Activated T-helper 1 cell treated with anti-CD3 and anti-CD28 coated beads, Interleukin-2, amount 50 U/mL, for 16 hours (primary cell): ENCODE data around the gene FBN1.

Experiments used
- DNase-seq, 2 donors: peaks; one replicate each; pipeline ENCODE4 v3.0.0-alpha.2; 2020; ENCODE audit warnings: low read depth in 1 of 2, low spot score in 1 of 2

Gene FBN1

GRCh38 chr15:48652510-48653076 lies 7.1 kb upstream of the FBN1 start:
- no peak for DNase-seq

GRCh38 chr15:48650931-48651330 lies 5.4 kb upstream of the FBN1 start:
- no peak for DNase-seq

- no peak for DNase-seq
Measured at GRCh38 chr15:48647962-48648361, 2.5 kb upstream of the FBN1 start.

- no peak for DNase-seq
Measured at GRCh38 chr15:48646331-48646730, 822 bp upstream of the FBN1 start.

GRCh38 chr15:48644827-48645557 lies 517 bp downstream of the FBN1 start:
- DNase-seq, result no peak

DNA sequence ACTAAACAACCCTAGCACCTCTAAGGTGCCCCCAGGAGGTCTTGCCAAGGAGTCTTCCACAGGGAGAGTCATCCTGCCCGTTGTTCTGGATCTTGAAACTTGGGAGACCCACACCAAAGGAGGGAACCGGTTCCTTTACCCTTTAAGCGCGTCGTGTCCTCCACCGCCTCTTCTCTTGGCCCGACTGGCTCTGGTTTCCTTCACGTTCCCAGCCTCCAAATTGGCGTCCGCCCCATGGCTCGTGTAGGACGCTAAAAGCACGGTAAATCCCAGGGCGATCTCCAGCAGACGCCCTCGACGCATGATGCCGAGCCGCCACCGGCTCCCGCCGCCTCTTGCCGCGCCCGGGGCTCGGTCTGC lies 1.1 kb downstream of the FBN1 start:
- no peak for DNase-seq

GRCh38 chr15:48643776-48644466 lies 1.6 kb downstream of the FBN1 start:
- DNase-seq, result no peak

DNA sequence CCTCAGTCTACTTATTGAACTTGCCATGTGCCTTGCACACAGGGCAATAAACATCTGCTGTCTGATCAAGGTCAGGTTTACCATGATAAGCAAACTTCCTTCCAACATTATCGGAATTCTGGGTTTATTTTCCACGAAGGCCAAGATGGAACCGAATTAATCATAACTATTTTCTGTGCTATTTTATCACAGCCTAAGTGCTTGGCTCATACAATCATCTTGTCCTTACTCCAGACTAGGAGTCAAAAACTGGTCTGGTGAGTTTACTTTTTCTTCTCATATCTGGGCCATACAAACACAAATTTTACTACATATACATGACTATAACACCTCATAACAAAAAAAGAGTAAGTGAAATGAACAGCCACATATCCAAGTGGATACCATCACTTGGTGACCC lies 2.3 kb downstream of the FBN1 start:
- DNase-seq, result no peak

GRCh38 chr15:48642795-48643194 lies 2.7 kb downstream of the FBN1 start:
- no peak for DNase-seq

GRCh38 chr15:48641416-48641815 lies 4.1 kb downstream of the FBN1 start:
- no peak for DNase-seq

DNA sequence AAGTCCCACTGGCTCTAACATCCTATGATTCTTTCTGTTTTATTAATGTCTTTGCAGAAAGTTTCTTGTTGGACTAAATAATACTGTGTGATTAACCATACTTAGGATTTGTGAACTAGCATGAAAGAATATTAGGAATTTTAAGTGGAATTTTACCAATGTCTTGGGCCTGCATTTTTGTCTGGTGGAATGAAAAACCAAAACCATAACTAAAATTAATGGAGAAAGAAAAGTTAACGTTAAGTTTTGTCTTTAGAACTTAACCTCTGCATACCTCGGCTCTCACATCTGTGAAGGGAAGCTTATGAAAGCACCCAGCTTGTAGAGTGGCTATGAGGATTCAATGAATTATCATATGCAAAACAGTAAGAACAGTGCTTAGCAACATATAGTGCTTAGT lies 6.5 kb downstream of the FBN1 start:
- DNase-seq, result no peak

- DNase-seq, result no peak
Measured at GRCh38 chr15:48637639-48638038, 7.9 kb downstream of the FBN1 start.

DNA sequence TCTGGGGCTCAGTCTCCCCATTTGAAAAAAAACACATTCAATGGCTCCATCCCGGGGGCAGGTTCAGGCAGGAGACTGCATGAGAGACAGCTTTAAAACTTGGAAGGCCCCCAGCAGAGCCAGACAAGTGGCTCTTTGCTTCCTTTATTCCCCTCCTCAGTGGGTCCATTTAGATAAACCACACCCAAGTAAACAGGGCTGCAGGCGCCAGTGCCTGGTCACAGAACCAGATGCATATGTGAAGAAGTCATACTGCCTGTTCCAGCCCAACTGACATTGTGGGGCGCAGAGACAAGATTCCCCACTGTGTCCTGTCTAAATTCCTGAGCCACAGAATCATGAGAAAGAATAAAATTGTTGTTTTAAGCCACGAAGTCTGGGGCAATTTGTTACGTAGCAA lies 9.0 kb downstream of the FBN1 start:
- DNase-seq, result no peak

DNA sequence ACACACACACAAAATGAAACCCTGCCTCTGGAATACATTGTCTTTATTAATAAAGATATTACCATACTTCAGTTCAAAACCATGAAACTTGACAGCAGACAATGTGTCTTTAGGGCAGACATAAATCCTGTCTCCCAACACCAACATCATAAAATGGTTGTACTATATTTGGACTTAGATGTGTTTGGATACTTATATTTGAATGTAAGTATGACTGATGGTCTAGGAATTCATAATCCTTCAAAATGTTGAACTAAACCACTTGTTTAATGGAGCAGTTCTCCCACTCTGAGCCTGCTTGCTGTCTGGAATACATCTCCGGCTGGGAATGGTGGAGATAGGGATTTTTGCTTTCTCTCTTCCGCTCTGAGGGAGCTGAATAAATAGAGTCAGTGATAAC lies 10.6 kb downstream of the FBN1 start:
- DNase-seq, result no peak

GRCh38 chr15:48634096-48634495 lies 11.4 kb downstream of the FBN1 start:
- DNase-seq, result no peak

- DNase-seq, result no peak
Measured at GRCh38 chr15:48632651-48633050, 12.9 kb downstream of the FBN1 start.

DNA sequence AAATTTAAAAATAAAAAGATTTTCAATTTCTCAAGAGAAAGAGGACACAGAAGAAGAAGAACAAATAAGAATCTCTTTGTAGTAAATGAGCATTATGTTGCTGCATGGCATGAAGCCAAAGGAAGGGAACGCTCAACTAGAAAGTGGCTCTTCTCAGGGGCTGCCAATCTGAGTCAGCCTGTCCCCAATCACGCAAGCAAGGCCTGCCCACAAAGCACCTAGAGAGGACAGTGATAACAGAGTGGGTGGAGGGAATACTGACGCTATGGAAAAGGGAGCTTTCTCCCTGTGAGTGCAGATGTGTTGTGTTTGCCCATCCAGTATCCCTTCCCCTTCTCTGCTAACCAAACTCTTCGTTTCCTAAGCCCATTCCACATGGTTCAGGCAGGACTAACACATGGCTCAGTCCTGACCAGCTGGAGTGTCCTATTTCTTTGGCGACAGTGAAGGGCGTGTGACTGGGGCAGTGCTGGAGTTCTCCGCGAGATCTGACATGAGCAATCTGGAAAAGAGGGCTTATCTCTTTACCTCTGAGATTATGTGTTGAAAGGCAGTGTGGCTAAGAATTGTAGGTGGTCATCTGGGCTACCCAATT lies 14.2 kb downstream of the FBN1 start:
- DNase-seq, result no peak

DNA sequence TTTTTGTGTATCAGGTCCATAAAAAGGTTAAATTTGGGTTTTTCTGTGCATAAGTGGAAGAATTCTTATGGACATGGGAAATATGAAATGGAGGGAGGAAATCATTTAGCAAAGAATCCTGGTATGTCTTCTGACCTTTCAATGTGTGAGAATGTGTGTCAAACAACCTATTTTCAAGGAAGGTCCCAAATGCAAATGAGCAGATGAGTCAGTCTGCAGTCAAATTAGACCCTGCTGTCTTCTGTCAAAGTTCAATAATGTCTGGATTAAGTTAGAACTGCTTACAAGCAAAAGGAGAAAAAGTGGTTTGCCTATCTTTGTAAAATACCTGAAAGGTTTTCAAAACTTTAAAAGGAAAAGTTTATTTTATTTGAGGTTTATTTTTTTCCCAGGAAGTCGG lies 15.3 kb downstream of the FBN1 start:
- DNase-seq, result no peak

GRCh38 chr15:48628832-48629231 lies 16.7 kb downstream of the FBN1 start:
- DNase-seq, result no peak

GRCh38 chr15:48627260-48627940 lies 18.1 kb downstream of the FBN1 start:
- no peak for DNase-seq

DNA sequence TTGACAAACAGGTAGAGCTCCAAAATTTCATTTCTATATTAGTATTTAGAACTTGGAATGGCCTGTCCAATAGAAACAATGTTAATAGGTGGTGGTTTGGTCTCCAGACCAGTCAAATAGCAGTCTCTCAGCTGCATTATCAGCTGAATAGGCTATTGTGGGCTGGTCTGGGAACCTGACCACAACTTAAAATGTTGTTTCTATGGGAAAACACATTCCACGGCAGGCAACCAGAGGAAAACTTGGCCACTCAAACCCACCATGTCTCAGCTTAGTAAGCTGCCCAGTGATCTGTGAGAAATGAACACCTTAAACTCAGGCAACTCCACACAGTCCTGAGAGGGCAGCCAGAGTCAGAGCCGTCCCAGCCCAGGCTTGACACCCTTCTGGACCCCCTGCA lies 20.4 kb downstream of the FBN1 start:
- no peak for DNase-seq

DNA sequence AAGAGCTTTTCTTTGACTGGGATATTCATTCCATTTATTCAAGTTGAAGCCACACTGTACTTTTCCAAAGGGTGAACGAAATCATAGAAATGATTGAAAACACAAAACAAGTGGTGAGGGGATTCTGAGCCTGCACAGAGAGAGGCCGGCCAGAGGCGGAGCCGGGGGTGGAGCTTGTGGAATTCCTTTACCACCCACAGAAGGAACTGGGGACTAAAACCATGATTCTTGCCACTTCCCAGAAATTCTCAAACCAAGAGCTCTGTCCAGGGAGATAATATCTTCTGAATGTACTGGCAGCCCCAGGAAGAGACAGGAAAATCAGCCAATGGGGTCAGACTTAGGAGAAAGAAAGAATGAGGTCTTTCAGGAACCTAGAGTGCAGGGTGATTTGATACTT lies 20.8 kb downstream of the FBN1 start:
- no peak for DNase-seq
